HG03342 (cell line): ENCODE data around the gene LRTM2.

ENCODE experiments used
- ATAC-seq: cut with Tn5 transposase; IDR thresholded peaks from one replicate; pipeline ENCODE4 v1.9.1; 2021; ENCODE audit warnings: mild to moderate bottlenecking, moderate library complexity; ENCODE audit not compliant: unreplicated experiment

LRTM2 gene

GRCh38 chr12:1820191-1820895 lies at the start of gene LRTM2:
LRTM2 (plus strand) TSS chr12:1820565; CDS start chr12:1828149, 7,584 bp downstream.
- no peak for ATAC-seq

DNA sequence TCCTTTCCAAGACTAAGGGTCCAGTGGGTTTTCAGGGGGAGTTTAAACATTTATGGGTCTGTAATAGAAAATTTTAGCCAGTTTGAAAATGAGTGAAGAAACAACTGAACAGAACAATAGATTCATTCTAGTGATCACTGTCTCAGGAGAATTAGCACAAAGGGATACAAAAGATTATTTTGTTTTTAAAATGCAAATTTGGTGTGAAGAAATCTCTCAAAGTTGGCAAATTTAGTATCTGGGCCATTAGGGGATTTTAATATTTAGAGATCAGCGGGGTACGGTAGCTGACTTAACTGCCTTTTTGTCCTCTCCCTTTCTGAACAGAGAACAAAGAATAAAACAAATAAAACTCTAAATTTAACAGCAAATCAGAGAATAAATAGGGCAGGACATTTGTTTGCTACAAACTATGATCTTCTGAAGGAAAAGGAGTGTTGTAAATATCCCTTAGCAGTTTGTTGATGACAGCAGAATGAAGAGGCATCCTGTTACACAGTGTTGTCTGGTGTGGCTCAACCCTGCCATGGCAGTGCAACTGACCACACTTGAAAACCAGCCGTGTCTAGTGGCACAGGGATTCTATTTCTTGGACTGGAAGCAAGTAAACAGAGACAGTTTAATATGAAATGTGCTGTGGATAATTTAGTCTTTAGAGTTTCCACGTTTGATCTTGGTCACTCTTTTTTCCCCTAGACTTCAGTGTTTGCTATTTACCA lies 46.3 kb upstream of the LRTM2 start:
- no peak for ATAC-seq

- no peak for ATAC-seq
Measured at GRCh38 chr12:1776170-1776921, 44.0 kb upstream of the LRTM2 start.

GRCh38 chr12:1777798-1778197 lies 42.6 kb upstream of the LRTM2 start:
- ATAC-seq: no peak

GRCh38 chr12:1778911-1779310 lies 41.5 kb upstream of the LRTM2 start:
- no peak for ATAC-seq

GRCh38 chr12:1779783-1780182 lies 40.6 kb upstream of the LRTM2 start:
- no peak for ATAC-seq

DNA sequence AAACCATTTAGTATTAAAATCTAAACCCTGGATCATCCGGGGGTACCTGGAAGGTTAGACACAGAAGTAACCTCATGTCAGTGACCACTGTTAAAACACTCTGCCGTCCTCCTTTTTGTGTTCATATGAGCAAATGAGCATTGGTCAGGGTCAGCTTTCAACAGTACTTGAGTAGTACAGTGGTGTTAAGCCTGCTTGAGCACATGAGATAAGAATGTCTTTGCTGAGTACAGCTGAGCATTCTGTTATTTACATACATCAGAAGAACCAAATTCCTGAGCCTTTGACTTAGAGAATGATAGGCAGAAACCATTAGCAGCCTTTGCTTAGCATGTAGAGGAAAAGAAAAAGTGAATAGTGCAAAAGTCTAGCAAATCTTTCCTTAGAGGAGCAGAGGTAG lies 38.6 kb upstream of the LRTM2 start:
- no peak for ATAC-seq

GRCh38 chr12:1782215-1782614 lies 38.1 kb upstream of the LRTM2 start:
- no peak for ATAC-seq

DNA sequence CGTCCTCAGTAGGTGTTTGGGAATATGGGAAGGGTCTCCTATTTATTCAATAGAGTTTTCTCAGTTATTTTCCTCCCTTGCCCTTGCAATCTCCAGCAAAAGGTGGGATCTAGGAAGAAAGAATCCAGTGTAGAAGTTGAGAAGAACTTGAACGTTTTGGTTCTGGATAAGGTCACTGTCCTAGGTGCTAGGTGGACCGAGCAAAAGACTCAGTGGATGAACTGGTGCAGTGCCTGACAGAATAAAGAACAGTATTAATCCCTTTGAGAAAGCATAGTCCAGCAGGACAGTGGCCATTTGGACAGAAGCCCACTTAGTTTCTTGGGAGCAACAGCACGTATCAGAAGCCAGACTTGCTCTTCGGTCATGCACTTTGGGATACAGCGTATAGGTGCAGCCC lies 32.7 kb upstream of the LRTM2 start:
- no peak for ATAC-seq

DNA sequence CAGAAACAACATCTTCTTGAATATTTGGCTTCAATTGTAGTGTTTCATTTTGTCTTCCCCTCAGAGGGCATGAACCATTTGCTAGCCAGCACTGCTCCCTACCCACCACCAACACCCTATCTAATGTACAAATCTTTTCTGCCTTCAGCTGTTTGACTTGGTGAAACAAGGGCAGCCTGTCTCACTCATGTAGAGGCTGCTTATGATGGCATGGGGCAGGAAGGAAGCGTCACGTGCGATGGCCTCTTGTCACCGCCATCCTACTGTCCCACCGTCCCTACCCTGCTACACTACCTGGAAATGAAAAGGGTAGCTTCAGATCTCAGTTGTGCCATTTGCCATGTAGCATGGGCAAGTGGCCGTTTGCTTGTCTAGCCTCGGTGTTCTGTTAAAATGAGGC lies 29.9 kb upstream of the LRTM2 start:
- ATAC-seq: no peak

DNA sequence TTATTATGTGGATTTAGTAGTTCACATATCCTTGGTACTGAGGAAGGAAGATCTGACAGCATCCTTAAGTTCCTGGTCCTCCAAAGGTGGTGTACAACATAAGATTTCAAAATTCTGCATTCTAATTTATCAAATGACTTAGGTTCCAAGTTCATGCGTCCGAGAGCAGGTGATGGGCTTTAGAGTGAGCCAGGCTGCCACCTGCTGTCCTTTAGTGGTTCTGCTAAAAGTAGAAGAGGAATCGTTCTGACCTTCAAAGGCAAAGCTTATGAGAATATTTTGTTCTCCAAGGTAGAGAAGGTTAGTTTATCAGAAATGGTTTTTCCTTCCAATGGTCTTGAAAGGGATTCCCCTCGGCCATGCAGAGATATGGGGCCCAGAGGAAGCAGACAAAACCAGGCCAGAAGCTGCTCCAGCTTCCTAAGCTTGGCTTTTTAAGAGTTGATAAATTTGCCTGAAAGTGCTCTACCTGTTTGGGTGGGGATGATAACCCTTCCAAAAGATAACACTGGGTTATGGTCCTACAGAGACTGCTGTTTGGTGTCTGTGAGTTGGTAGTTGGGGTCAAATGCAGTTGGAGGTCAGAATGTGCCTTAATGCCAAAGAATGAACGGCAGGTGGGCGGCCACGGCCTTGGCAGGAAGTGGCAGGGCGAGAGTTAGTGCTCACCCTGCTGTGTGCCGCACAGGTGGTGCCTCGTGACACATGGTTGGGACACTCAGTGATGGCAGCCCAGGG lies 29.1 kb upstream of the LRTM2 start:
- ATAC-seq: no peak

DNA sequence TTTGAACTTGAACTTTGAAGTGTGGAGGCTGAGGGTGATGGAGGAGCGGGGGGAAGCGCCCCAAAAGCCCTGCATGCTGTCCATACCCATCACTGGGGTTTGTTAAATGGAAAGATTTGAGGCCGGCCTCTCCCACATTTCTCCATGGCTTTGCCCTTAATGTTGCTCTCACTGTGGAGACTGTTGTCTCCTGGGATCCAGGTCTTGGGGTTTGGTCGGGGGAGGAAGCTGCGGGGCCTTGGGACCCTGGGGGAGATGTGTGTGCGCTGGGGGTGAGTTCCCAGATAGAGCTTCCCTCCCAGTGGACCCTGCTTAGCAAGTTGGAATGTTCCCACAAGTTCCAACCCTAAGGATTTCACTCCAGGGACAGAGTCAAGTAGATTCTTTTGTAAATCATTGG lies 28.0 kb upstream of the LRTM2 start:
- no peak for ATAC-seq

DNA sequence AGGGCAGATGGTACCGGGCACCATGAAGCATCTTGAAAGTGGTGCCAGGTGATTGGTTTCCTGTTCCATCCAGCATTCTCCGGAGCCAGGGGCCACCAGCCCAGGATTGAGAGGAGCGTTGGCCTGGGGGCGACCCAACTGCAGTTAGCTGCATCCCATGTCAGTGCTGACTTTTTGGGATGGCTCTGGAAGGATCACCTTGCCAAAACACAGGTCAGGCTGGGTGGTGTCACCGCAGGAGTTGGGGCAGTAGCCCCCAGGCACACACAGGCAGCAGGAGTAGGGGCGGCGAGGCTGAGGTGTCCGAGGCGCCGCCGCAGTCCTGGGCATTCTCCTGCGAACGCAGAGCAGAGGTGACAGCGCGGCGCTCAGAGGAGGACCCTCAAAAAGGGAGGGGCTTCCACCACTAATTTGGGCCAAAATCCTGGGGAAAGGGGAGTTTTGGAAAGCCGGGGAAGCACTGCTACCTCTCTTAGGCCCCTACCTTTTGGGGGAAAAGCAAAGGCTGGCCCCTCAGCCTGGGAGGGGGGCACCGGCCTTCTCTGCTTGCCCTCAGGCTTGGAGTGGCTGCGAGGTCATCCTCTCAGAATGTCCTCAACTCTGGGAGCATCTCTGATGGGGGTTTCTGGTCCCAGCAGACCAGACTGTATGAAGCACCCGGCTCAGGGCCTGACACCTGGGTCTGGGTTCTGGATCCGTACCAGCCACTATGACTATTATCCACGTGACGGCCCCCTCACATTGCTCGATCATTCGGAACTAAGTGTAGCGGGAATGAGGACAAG lies 26.7 kb upstream of the LRTM2 start:
- no peak for ATAC-seq

- ATAC-seq: no peak
Measured at GRCh38 chr12:1794440-1795090, 25.8 kb upstream of the LRTM2 start.

GRCh38 chr12:1795221-1795784 lies 25.1 kb upstream of the LRTM2 start:
- no peak for ATAC-seq

GRCh38 chr12:1795785-1796514 lies 24.4 kb upstream of the LRTM2 start:
- peak; percentile 94 for ATAC-seq

DNA sequence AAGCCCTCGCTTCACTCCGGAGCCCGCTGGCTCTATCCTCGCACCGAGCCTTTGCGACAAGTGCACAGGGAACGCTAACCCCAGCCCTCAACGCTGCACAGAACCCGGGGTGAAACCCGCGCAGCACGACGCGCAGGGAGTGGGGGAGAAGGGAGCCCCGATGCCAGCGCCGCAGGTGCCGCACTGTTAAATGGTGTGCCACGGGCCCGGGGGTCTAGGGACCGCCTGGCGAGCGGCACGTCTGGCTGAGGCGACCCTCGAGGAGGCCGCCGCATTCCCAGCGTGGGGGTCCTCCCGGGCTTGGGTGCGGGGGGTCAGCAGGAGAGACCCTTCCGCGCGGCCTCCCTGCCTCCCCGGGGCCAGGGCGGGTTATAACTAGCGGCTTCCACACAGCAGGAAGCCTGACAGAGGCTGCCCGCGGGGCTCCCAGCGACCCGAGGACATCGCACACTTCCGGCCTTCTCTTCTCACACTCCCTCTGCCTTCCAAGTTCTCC lies 23.8 kb upstream of the LRTM2 start:
- ATAC-seq: peak; percentile 13

- ATAC-seq: peak; percentile 16
Measured at GRCh38 chr12:1797011-1797901, 23.1 kb upstream of the LRTM2 start.
